HG03139 (cell line): ENCODE measurements around the gene MAGI2.
"Not testable (repeated sequence)": the region's sequence is repeated elsewhere in the genome, so short reads cannot be mapped to it uniquely, and the experiment has no call there.

Experiments
- ATAC-seq: cut with Tn5 transposase; IDR thresholded peaks from one replicate; pipeline ENCODE4 v1.9.1; 2021; ENCODE audit not compliant: unreplicated experiment

The MAGI2 gene

DNA sequence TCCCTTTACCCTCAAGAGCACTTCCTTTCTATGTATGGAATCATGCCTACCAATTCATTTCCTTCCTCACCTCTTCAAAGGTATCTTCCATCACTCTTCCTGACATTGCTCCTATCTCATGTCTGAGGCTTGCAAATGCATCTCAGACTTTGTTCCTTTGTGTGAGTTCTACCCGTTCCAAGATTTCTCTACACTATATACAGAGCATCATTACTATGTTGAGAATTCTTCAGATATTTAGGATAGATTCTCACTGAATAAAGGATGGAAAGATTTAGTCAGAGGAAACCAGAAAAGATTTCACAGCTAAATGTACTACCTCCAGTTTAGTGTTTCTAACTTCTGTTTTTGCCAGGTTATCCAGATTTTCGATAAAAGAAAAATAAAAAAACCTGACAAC, 1192.2 kb downstream of the MAGI2 start:
- no peak for ATAC-seq

DNA sequence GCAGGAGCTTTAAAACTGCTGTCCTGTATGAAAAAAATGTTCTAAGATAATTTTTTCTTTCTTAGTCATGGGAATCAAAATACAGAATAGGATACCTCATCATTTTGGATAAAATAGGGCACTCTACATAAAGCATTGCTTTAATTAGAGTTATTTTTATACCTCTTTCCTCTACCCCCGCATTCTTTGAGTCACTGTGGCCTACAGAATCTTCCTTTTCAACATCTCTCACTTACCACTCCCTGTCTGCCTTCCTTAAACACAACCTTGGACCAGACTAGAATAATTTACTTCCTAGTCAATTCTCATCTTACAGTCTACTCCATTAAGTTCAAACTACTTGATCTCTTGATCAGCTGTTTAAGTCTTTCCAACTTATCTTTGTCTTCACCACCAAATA, 1192.6 kb downstream of the MAGI2 start:
- ATAC-seq = no peak

DNA sequence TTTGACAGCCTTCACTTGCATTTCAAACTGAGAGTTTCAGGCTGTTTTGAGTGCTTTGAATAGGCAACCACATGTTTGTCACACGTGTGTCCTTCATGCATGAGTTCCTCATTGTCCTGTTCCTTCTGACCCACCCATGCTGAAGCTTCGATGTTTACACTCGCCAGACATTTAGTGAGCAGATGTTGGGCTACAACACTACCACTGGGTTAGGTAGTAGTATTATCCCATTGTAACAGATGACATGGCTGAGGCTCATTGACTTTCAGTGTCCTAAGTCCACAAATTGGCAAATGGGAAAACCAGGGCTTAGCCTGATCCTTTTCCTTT, 1198.8 kb downstream of the MAGI2 start:
- ATAC-seq = no peak

DNA sequence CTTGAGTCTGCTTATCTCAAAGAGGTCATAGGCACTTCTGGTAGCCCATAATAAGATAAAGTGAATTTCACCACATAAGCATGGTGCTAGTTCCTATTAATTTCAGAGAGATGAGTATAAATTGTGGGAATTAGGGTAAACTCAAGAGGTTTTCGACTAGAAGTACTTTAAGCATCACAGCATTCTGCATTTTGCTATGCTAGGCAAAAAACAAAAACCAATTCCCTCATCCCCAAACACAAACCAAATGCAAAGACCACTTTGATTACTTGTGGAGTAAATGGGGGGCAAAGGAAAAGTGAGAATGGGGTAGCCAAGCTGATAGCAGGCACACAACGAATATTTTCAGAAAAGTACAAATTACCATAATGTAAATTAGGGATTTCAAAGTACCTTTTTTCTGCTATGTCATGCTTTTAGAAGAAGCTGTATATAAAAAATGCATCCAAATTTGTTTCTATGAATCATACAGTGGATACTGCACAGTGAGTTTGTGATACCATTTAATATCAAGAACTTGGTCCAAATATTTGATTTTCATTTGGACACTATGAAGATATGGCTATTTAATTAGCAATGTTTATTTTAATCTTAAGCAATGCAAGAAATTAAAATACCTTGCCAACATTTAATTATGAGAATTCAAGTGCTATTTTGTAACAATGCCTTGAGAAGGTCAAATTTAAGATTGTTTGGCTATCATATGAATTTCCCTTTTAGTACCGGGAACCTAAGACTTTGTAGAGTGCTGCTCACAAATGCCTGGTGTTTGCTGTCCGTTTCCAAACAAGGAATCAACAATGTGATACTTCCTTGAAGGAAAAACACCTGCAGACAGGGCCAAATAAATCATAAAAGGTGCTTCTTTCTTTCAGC, 1199.4 kb downstream of the MAGI2 start:
- ATAC-seq = no peak

DNA sequence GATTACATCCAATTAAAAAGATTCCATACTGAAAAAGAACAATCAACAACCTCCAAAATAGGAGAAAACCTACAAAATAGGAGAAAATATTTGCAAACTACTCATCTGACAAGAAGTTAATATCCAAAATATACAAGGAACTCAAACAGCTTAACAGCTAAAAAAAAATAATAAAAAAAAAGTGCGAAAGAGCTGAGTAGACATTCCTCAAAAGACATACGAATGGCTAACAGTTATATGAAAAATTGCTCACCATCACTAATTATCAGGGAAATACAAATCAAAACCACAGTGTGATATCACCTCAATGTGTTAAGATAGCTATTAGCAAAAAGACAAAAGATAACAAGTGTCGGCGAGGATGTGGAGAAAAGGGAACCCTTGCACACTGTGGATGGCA, 1204.6 kb downstream of the MAGI2 start:
- ATAC-seq = no peak

DNA sequence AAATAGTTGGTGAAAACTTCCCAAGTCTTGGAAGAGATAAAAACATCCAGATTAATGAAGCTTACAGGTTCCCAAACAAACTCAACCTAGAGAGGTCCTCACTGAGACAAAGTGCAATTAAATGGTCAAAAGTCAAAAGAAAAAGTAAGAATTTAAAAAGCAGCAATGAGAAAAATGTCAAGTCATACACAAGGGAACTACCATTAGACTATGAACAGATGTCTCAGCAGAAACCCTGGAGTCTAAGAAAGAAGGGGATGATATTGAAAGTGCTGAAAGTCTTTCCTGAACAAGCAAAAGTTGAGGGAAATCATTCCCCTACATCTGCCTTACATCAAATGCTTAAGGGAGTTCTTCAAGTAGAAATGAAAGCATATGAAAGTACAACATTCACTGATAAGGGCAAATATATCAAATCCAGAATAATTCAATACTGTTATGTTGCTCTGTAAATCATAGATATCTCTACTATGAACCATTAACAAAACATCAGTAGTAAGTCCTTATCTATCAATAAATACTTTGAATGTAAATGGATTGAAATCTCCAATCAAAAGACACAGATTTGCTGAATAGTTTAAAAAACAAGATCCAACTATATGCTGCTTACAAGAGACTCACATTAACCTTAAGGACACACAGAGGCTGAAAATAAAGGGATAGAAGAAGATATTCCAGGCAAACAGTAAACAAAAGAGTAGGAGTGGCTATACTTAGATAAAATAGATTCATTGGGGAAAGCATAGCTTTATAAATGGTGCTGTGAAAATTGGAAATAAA, 1205.4 kb downstream of the MAGI2 start:
- no peak for ATAC-seq

DNA sequence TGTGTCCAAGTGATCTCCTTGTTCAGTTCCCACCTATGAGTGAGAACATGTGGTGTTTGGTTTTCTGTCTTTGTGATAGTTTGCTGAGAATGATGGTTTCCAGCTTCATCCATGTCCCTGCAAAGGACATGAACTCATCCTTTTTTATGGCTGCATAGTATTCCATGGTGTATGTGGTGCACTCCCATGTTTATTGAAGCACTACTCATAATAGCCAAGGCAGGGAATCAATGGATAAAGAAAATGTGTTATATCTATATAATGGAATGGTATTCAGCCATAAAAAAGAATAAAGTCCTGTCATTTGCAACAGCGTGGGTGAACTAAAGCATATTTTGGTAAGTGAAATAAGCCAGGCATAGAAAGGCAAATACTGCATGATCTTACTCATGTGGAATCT, 1213.3 kb downstream of the MAGI2 start:
- not testable (repeated sequence) for ATAC-seq

DNA sequence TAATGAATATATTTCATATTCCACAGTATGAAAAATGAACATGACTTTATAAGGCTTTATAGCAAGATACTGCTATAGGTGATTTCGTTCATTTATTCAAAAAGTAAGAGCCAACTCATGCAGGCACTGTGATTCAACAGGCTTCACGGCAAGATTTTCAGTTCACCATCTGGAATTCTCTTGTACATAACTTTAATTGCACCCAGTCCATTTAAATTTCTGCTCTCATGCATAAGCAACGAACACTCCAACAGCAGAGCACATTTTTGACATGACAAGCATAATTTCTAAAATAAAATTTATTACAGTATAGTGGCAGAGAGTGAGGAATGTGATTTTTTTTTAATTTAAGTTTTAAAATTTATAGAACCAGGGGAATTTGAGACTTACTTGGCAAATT, 1218.8 kb downstream of the MAGI2 start:
- no peak for ATAC-seq

DNA sequence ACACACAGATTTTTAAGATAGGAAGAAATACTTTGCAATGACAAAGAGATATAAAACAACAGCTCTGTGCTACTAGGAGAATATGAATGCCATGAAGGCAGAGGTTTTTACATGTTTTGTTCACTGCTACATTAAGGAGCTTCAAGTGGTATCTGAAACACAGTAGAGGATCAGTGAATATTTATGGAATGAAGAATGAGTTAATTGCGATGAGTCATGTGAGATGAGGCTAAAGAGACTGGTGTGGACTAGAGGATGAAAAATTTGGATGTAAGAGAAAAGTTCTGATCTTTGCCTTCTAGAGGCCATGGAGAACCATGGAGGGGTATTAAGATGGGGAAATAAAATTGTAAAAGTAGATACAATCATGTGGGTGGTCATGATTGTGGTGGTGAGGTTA, 1220.7 kb downstream of the MAGI2 start:
- no peak for ATAC-seq

DNA sequence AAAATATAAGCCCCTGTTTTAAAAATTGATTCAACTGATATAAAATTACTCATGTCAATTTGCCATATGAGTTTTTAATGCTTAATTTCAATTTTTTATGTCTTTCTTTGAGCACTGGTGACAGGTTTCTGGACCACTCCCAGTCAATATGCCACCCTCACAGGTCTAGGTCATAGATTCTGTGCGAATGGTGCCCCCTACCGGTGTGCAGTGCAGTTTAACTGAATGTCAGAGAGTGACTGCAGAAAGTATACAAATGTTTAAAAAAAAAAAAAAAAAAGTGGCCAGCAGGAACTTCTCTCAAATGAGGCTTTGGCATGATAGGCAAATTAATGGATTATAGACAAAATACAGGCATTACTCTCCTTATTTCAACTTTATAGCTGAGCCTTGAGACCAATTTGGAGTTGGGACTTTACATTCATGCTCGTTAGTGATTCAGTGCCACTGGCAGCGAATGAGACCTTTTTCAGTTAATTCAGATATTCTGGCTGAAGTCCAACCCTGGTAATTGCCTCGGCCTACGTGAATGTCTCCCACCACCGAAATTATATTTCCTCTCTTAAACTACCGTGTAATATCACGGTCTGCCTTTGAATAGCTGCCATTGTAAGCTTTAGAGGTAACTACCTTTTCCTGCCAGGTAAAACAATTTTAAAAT, 1227.3 kb downstream of the MAGI2 start:
- ATAC-seq = no peak

DNA sequence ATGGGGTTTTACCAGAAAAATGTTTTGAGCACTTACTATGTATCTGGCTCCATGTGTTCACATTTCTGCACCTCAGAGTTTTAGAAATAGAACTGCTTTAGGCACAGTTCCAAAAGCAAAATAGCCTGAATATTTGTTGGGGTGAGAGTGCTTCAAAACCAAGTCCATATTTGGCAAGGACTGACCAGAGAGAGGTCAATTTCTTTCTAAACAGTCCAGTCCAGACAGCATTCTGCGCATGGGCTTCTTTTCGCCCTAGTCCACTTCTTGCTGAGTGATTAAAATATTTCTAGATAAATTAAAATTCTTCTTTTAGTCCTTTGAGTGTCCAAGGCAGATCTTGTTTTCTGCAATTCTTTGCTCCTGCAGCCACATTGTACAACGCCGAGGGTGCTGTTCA, 1227.9 kb downstream of the MAGI2 start:
- no peak for ATAC-seq

DNA sequence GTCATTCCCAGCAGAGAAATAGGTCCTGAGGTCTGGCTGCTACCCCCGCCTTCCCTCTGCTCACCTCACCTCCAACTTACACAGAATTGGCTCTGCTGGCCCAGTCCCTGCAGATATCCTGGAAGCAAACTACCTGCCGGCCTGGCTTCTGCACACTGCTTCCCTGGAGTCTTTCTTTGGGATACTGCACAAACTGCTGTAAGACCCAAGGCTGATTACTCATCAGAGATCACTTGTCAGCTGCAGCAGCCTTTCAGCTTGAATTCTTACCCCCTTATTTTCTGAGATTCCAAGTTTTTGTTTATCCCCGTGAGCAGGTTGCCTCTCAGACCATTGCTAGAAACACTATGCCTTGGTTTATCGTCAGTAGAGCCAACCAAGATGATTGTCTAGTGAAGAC, 1228.5 kb downstream of the MAGI2 start:
- ATAC-seq = no peak

DNA sequence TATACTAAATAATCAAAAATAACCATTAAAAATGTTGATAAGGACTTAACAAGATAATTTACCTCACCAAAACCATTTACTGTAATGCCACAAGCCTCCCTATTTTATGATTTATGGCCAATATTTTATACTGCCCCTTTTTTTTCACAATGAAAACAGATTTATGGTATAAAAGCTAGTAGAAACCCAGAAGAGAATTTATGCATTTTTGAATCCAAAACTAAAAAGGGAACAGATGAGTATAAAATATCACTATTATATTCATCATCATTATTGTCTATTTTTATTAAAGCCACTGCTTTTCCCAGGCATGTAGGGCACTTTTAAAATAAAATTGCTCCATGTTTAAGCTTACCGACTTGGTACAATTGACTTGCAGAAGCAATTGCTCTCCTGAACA, 1229.9 kb downstream of the MAGI2 start:
- ATAC-seq = no peak

DNA sequence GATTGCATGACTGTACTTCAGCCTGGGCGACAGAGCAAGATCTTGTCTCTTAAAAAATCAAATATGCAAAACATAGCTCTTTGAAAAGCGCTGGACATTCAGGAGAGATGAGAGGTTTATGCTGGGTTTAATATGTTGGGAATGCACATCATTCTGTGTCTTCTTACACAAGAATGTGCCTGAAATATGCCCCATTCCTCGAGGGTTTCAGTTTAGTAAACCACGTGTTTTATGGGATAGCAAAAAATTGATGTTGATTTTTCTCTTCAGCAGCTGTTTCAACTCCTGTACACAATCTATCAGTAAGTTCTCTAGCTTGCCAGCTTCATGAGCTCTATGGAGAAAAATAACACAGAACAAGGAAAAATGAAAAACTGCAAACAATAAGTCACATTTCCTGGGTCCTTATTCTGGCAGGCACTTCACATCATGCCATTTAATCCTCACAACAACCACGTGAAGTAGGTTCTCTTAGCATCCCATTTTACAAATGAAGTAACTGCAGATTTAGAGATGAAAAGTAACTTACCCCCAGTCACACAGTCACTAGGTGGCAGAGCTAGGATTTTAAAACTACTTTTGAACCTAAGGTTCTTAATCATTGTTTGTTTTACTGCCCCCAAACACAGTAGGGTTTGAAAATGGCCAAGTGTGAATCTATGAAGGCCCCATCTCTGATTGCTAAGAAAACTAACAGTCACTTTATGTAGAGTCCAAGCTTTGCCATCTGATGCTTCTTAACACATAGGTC, 1231.3 kb downstream of the MAGI2 start:
- no peak for ATAC-seq

DNA sequence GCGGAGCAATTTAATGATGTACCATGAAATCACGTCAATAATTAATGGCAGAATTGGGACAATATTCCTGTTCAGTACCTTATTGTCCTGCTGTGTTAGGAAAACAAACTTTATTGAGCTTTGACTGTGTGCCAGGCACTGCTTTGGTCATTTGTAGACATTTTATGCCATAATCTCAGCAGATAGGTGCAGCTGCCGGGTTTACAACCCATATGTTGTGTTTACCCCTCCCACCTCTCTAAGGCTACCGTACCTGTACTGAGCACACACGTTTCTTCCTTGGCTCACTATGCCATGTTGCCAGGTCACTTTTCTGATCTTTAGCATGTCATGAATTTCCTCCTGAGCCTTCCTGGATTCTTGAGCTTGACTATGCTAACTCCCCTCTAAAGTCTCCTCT, 1232.7 kb downstream of the MAGI2 start:
- no peak for ATAC-seq

DNA sequence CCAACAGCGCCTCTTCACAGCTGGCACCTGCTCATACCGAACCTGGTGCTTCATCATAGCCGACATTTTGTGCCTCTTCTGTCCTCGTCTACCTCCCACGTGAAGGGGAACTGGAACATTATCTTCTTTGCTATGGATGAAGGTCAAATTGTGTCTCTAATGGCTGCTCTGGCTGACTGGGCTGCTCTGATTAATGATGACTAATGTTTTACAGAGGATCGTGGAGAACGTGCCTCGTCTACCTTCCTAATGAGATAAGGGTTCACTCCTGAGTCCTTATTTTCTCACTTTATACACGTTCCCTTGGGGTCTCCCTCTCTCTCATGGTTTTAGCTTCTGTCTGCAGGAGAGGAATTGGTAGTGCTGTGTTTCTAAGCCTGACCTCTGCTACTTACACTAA, 1234.6 kb downstream of the MAGI2 start:
- ATAC-seq = no peak

DNA sequence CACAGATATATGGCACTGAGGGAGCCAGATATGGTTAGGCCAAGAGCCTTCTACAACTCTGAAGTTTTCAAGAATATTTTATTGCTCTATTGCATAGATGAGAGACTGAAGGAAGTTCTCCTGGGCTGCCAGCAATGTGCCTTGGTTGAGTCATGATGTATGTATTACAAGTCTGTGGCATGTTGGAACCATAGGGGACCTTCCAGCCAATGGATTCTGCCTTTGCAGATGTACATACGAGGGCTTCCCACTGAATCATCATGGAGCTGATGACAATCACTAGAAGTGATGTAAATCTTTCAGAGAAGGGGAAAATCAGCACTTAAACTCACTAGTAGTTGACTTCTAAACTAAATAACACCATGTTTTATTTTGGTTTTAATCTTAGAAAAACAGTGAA, 1235.4 kb downstream of the MAGI2 start:
- no peak for ATAC-seq

DNA sequence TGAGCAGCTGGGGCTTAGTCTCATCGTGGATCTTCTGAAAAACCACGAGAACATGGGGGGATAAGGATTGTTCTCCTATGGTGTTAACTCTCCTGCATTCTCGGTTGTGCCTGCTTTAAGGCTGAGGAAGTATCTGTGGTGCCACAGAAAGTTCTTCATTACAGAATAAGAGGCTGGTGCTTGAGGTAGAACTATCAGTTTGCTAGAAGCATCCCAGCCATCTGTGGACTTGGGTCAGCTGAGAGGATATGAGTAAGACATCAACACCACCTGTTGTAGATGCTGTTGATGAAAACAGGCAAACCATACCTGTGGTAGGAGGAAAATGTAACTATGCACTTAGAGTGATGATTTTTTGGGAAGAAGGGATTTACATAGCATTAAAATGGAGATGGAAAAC, 1238.3 kb downstream of the MAGI2 start:
- no peak for ATAC-seq

DNA sequence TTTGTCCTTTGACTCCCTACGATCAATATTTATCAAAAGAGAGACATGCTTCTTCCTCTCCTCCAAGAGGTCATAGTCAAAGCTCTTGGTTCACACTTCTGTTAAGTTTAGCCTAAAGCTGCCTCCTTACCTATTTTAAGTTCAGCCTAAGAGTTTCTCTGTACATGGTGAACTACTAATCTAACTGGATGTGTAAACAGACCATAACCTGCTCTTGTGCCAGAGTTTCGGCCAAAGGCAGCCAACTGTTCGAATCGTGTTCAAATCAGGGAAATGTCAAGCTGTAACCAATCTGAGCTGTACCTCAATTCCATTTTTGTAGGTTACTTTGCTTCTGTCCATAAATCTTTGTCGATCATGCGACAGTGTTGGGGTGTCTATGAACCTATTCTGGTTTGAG, 1240.1 kb downstream of the MAGI2 start:
- ATAC-seq = no peak

DNA sequence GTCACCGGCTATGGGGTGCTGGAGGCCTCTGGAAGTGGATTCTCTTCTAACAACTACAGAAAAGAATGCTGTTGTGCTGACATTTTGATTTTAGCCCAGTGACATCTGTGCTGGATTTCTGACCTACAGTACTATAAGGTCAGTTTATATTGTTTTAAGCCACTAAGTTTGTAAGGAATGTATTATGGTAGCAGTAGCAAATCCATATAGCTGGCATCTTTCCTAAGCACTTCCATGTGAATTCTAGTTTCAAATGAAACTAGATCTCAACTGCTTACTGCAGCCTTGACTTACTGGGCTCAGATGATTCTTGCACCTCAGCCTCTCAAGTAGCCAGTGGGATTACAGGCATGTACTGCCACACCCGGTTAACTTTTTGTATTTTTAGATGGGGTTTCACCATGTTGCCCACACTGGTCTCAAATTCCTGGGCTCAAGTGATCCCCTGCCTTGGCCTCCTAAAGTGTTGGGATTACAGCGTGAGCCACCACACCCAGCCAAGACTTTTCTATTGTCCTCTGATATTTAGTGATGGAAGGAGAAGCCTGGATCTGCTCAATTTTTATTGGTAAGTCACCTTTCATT, 1240.9 kb downstream of the MAGI2 start:
- no peak for ATAC-seq

DNA sequence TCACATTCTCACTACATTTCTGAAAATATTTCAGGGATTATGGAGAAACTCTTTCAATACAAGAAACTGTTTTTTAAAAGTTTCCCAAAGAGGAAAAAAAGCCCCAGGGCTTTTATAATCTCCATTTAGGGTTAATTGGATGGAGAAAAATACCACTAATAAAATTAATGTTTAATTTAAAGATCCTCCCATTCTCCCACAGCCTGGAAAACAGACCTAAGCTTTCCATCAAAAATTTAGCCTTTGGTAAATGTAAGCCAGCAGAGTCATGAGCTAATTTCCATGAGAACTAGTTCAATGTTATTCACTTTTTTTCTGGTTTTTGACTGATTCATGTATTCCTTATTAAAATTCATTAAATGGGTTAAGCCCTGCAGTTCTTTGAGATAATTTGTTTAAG, 1246.2 kb downstream of the MAGI2 start:
- ATAC-seq = no peak
